Measurements from ENCODE around the gene IFTAP. TPM values are rescaled to one million over a fixed set of nuclear protein-coding genes. Genes with fewer than 3 reads are reported as not detected.

IFTAP gene
- total and polyA plus RNA-seq, 2 of the 13 experiments (the other 11 are each of a cell fraction or from before 2014, with no cell fraction given): 11.3 to 29.4 TPM

- Histone ChIP-seq H3K36me3 (replicated peaks in 1 of 2; ENCODE audit: control insufficient read depth in 1 of 2, insufficient read depth in 2 of 2, low read length in 2 of 2) (no peaks in the 10 kb centered on the region), H3K4me1 (ENCODE audit: insufficient read depth, low read length) (no peaks in the 10 kb centered on the region), H2AFZ (ENCODE audit: low read length) (no peak overlapping the region), H3K4me3 (replicated peaks in 1 of 3; ENCODE audit: insufficient read depth in 1 of 3, low read depth in 2 of 3, low read length in 3 of 3) (no peak overlapping the region), H3K9me3 (ENCODE audit: low read length) (no peaks in the 10 kb centered on the region), H3K27ac (ENCODE audit: extremely low read length, insufficient read depth, low read length) (no peak overlapping the region), H3K4me2 (ENCODE audit: low read depth, low read length) (no peak overlapping the region), H3K9ac (ENCODE audit: insufficient read depth, low read depth, low read length) (no peak overlapping the region), H3K79me2 (ENCODE audit: insufficient read depth, low read length) (no peaks in the 10 kb centered on the region), H3K27me3 (ENCODE audit: control insufficient read depth in 1 of 2, insufficient read depth in 2 of 2, low read length in 2 of 2) (peaks cover 0 to 19% of the 10 kb centered on the region in 2 experiments; a peak in 3 of 5 replicates), H4K20me1 (ENCODE audit: insufficient read depth, low read length) (no peaks in the 10 kb centered on the region)
- in situ Hi-C loops (cut with HindIII; ENCODE audit: extremely low pct_ligation_motif_present, low pct_unique_long_range_greater_than_20kb) (loop anchor here (10.0 kb wide), 1 partner anchor 64 kb away; no protein-coding TSS in a partner anchor), intact Hi-C loops (cut with micrococcal nuclease; ENCODE audit: unreplicated experiment) (no loop called here)
- TF ChIP-seq GTF2F1 (IDR thresholded peaks at IDR 0.05; ENCODE audit: low read length): no peak
- FAIRE-seq (no peak), ATAC-seq (no peak), DNase-seq (ENCODE audit: low spot score) (no peak)
- 15% methylated on average over 6 of the region's 6 CpGs for whole genome bisulfite sequencing (ENCODE audit: low lambda C conversion rate)
- BruUV-seq (replicated peaks): no TSS peak
- POLR2A ChIA-PET: no interaction called here
- CTCF ChIA-PET (ENCODE audit: low intra/inter-chr PET ratio, low total read pairs): no interaction called here
These were observed 105.0 kb downstream of the IFTAP start for GRCh38 chr11:36699271-36699670.

GRCh38 chr11:36700246-36700645 is 105.9 kb downstream of the IFTAP start:
- intact Hi-C loops (cut with micrococcal nuclease; ENCODE audit: unreplicated experiment): no loop called here
- TF ChIP-seq TERF1 (CRISPR knock-in tag; IDR thresholded peaks at IDR 0.05) (no peak), ZHX1 (CRISPR knock-in tag; IDR thresholded peaks at IDR 0.05; ENCODE audit: low read depth) (no peak), ZNF44 (CRISPR knock-in tag; IDR thresholded peaks at IDR 0.05) (no peak), MED8 (CRISPR knock-in tag; IDR thresholded peaks at IDR 0.05; ENCODE audit: insufficient replicate concordance) (no peak), ASH2L (IDR thresholded peaks at IDR 0.05; ENCODE audit: insufficient read length, low read depth, low read length) (no peak), SOX6 (IDR thresholded peaks at IDR 0.05) (no peak), SOX6 (CRISPR knock-in tag; IDR thresholded peaks at IDR 0.05) (no peak), KLF13 (CRISPR knock-in tag; IDR thresholded peaks at IDR 0.05) (no peak), BORCS8-MEF2B (CRISPR knock-in tag; IDR thresholded peaks at IDR 0.05) (no peak), ZBTB2 (CRISPR knock-in tag; IDR thresholded peaks at IDR 0.05; ENCODE audit: low read depth) (no peak)

More at GRCh38 chr11:36700246-36700645, 105.9 kb downstream of the IFTAP start:
- Histone ChIP-seq H3K4me1 (ENCODE audit: insufficient read depth, low read length) (no peaks in the 10 kb centered on the region), H3K36me3 (replicated peaks in 1 of 2; ENCODE audit: control insufficient read depth in 1 of 2, insufficient read depth in 2 of 2, low read length in 2 of 2) (no peaks in the 10 kb centered on the region), H3K9ac (ENCODE audit: insufficient read depth, low read depth, low read length) (no peak overlapping the region), H4K20me1 (ENCODE audit: insufficient read depth, low read length) (no peaks in the 10 kb centered on the region), H3K27me3 (ENCODE audit: control insufficient read depth in 1 of 2, insufficient read depth in 2 of 2, low read length in 2 of 2) (peaks cover 0 to 15% of the 10 kb centered on the region in 2 experiments; a peak in 3 of 5 replicates), H2AFZ (ENCODE audit: low read length) (no peak overlapping the region), H3K9me3 (ENCODE audit: low read length) (no peaks in the 10 kb centered on the region), H3K4me2 (ENCODE audit: low read depth, low read length) (no peak overlapping the region), H3K27ac (ENCODE audit: extremely low read length, insufficient read depth, low read length) (no peak overlapping the region), H3K79me2 (ENCODE audit: insufficient read depth, low read length) (no peaks in the 10 kb centered on the region), H3K4me3 (replicated peaks in 1 of 3; ENCODE audit: insufficient read depth in 1 of 3, low read depth in 2 of 3, low read length in 3 of 3) (no peak overlapping the region)
- POLR2A ChIA-PET: no interaction called here
- WGBS (ENCODE audit: low lambda C conversion rate): 0% methylated on average over 1 of the region's 1 CpG
- CTCF ChIA-PET (ENCODE audit: low intra/inter-chr PET ratio, low total read pairs): interaction anchor here (4.4 kb wide), 1 partner anchor 46 kb away, joined by 106 read pairs; no protein-coding TSS in a partner anchor
- DNase-seq (ENCODE audit: low spot score) (no peak), FAIRE-seq (no peak), ATAC-seq (no peak)
- BruUV-seq (replicated peaks): no TSS peak
- in situ Hi-C loops (cut with HindIII; ENCODE audit: extremely low pct_ligation_motif_present, low pct_unique_long_range_greater_than_20kb): loop anchor here (5.0 kb wide), 1 partner anchor 47 kb away; no protein-coding TSS in a partner anchor

Data from HepG2 (cell line).